ENCODE results near the gene TMEM130. TPM values are rescaled to one million over a fixed set of nuclear protein-coding genes. Genes with fewer than 3 reads are reported as not detected.

TMEM130 gene
- total RNA-seq, 3 donors from 2014 or later: 0.88 to 1.3 TPM; not detected in 1

- intact Hi-C loops (cut with DNase I; ENCODE audit: low total_unique reads): no loop called here
- Histone ChIP-seq H3K4me1 (no peaks in the 10 kb centered on the region), H3K27ac (no peak overlapping the region), H3K9me3 (no peaks in the 10 kb centered on the region), H3K4me3 (no peak overlapping the region), H3K27me3 (peaks cover 0 to 12% of the 10 kb centered on the region in 2 donors), H3K36me3 (no peaks in the 10 kb centered on the region)
- no peak for TF ChIP-seq POLR2A (IDR thresholded peaks at IDR 0.05)
- TF ChIP-seq CTCF (IDR thresholded peaks at IDR 0.05): no peak
- no peak for TF ChIP-seq POLR2AphosphoS5 (IDR thresholded peaks at IDR 0.05)
- no peak for DNase-seq (ENCODE audit: low spot score in 2 of 2)
Measured at GRCh38 chr7:98872328-98872924, 2.6 kb upstream of the TMEM130 start.

- Histone ChIP-seq H3K4me3 (peak overlapping the region in 1 of 3 donors; percentile 71), H3K27me3 (peaks cover 0 to 12% of the 10 kb centered on the region in 2 donors), H3K4me1 (no peaks in the 10 kb centered on the region), H3K27ac (no peak overlapping the region), H3K36me3 (no peaks in the 10 kb centered on the region), H3K9me3 (no peaks in the 10 kb centered on the region)
- no peak for DNase-seq (ENCODE audit: low spot score in 2 of 2)
- no peak for TF ChIP-seq POLR2A (IDR thresholded peaks at IDR 0.05)
- no peak for TF ChIP-seq POLR2AphosphoS5 (IDR thresholded peaks at IDR 0.05)
- TF ChIP-seq CTCF (IDR thresholded peaks at IDR 0.05): no peak
- intact Hi-C loops (cut with DNase I; ENCODE audit: low total_unique reads): no loop called here
Measured at GRCh38 chr7:98870807-98871491, 1.1 kb upstream of the TMEM130 start.

GRCh38 chr7:98870121-98870651 is 372 bp upstream of the TMEM130 start:
- intact Hi-C loops (cut with DNase I; ENCODE audit: low total_unique reads): no loop called here
- DNase-seq (ENCODE audit: low spot score in 2 of 2): peak in 1 of 2 donors; percentile 41
- peaks cover 0 to 12% of the 10 kb centered on the region in 2 donors for H3K27me3 ChIP-seq

GRCh38 chr7:98869027-98869596 is 702 bp downstream of the TMEM130 start:
- intact Hi-C loops (cut with DNase I; ENCODE audit: low total_unique reads): no loop called here
- Histone ChIP-seq H3K27me3 (peaks cover 0 to 12% of the 10 kb centered on the region in 2 donors), H3K4me3 (peak overlapping the region in 2 of 3 donors; percentile 56 to 71), H3K4me1 (no peaks in the 10 kb centered on the region), H3K9me3 (no peaks in the 10 kb centered on the region), H3K27ac (no peak overlapping the region), H3K36me3 (no peaks in the 10 kb centered on the region)
- TF ChIP-seq CTCF (IDR thresholded peaks at IDR 0.05) (no peak), POLR2A (IDR thresholded peaks at IDR 0.05) (no peak), POLR2AphosphoS5 (IDR thresholded peaks at IDR 0.05) (no peak)
- no peak for DNase-seq (ENCODE audit: low spot score in 2 of 2)

More at GRCh38 chr7:98870121-98870651, 372 bp upstream of the TMEM130 start:
- no peaks in the 10 kb centered on the region for H3K9me3 ChIP-seq
- no peaks in the 10 kb centered on the region for H3K36me3 ChIP-seq
- H3K27ac ChIP-seq: no peak overlapping the region
- H3K4me3 ChIP-seq: peak overlapping the region; percentile 41 to 71 (median 56)
- TF ChIP-seq POLR2AphosphoS5 (IDR thresholded peaks at IDR 0.05): no peak
- TF ChIP-seq POLR2A (IDR thresholded peaks at IDR 0.05): no peak
- TF ChIP-seq CTCF (IDR thresholded peaks at IDR 0.05): no peak
- no peaks in the 10 kb centered on the region for H3K4me1 ChIP-seq

GRCh38 chr7:98868450-98868849 is 1.4 kb downstream of the TMEM130 start:
- Histone ChIP-seq H3K27me3 (peaks cover 0 to 12% of the 10 kb centered on the region in 2 donors), H3K9me3 (no peaks in the 10 kb centered on the region), H3K4me3 (no peak overlapping the region), H3K36me3 (no peaks in the 10 kb centered on the region), H3K4me1 (no peaks in the 10 kb centered on the region), H3K27ac (no peak overlapping the region)
- no peak for DNase-seq (ENCODE audit: low spot score in 2 of 2)
- intact Hi-C loops (cut with DNase I; ENCODE audit: low total_unique reads): no loop called here
- no peak for TF ChIP-seq CTCF (IDR thresholded peaks at IDR 0.05)
- no peak for TF ChIP-seq POLR2A (IDR thresholded peaks at IDR 0.05)
- TF ChIP-seq POLR2AphosphoS5 (IDR thresholded peaks at IDR 0.05): no peak

Data from breast epithelium (tissue), 4 donors.